Naive thymus-derived CD8-positive, alpha-beta T cell (primary cell): ENCODE results near the gene PARVG. TPM values are rescaled to one million over a fixed set of nuclear protein-coding genes. Genes with fewer than 3 reads are reported as not detected.
A peak's percentile ranks its signal among the peaks of the same experiment; 100 is the strongest.

Experiments used
- ATAC-seq, 2 donors: fragments of 150-1000 bp; cut with Tn5 transposase in 1 of 2; sonication (Bioruptor Pico), chemical (Tn5 transposase) in 1 of 2; 1 replicate in 1 of 2; 2 replicates in 1 of 2; pipeline ENCODE4 v1.10.0; 2021; ENCODE audit warnings: mild to moderate bottlenecking in 2 of 2, moderate library complexity in 2 of 2
- POLR2A ChIA-PET: fragments of 350-600 bp; sonication (Branson Sonifier 250); formaldehyde crosslinking; loops from one replicate; lab custom pipeline; 2021; ENCODE audit warnings: antibody characterized with exemption; lab: Charles Lee
- DNase-seq, 10 donors: peaks; one replicate each; pipeline versions ENCODE4 v3.0.0 to v3.0.0-alpha.2; 2020 to 2022
- H3K27ac Mint-ChIP-seq, 10 donors: one replicate each; pipeline ENCODE4 v1.8.0; 2020 to 2022; ENCODE audit warnings: mild to moderate bottlenecking in 10 of 10, mixed read lengths in 10 of 10, moderate library complexity in 4 of 10, inconsistent platforms in 1 of 10
- H3K27me3 Mint-ChIP-seq, 5 donors: one replicate each; pipeline ENCODE4 v1.8.0; 2021 to 2022; ENCODE audit warnings: mixed read lengths in 5 of 5
- H3K36me3 Mint-ChIP-seq, 3 donors: one replicate each; pipeline ENCODE4 v1.8.0; 2020 to 2022; ENCODE audit warnings: mixed read lengths in 3 of 3, mild to moderate bottlenecking in 2 of 3, inconsistent platforms in 1 of 3
- H3K4me1 Mint-ChIP-seq, 4 donors: one replicate each; pipeline ENCODE4 v1.8.0; 2021 to 2022; ENCODE audit warnings: mixed read lengths in 4 of 4
- H3K4me3 Mint-ChIP-seq, 10 donors: one replicate each; pipeline ENCODE4 v1.8.0; 2020 to 2022; ENCODE audit warnings: mild to moderate bottlenecking in 10 of 10, mixed read lengths in 10 of 10, moderate library complexity in 6 of 10, inconsistent platforms in 1 of 10
- H3K9me3 Mint-ChIP-seq, 9 donors: one replicate each; pipeline ENCODE4 v1.8.0; 2020 to 2022; ENCODE audit warnings: mixed read lengths in 9 of 9, mild to moderate bottlenecking in 3 of 9, inconsistent platforms in 1 of 9, moderate library complexity in 1 of 9
- polyA plus RNA-seq, 3 donors: library from polyadenylated mRNA; unstranded; fragments of 300-500 nt; fragmentation: Illumina TruSeq; gene quantifications; one replicate each; pipeline ENCODE4 v1.2.3, GENCODE V29; 2021
- total RNA-seq, 8 experiments: library from RNA in 2 of 8; stranded (reverse) in 2 of 8; gene quantifications; one replicate each; pipeline ENCODE4 v1.2.3 and lab custom pipeline; 2021 to 2026

Gene PARVG
- total and polyA plus RNA-seq, 5 experiments from 2014 or later = 60.6 to 229 (median 77.8) TPM

DNA sequence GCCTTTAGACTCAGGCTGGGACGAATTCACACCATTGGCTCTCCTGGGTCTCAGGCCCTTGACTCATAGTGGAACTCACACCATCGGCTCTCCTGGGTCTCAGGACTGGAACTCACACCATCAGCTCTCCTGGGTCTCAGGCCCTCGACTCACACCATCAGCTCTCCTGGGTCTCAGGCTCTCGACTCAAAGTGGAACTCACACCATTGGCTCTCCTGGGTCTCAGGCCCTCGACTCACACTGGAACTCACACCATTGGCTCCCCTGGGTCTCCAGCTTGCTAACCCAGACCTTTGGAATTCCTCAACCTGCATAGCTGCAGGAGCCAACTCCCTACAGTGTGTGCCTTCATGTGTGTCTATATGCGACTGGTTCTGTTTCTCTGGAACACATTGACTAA, 75.4 kb downstream of the PARVG start:
- Mint-ChIP-seq H3K27ac (no peak overlapping the region), H3K4me3 (no peak overlapping the region), H3K27me3 (peaks cover 0 to 15% (median 8%) of the 10 kb centered on the region in 5 donors), H3K4me1 (peaks cover 6 to 12% (median 7%) of the 10 kb centered on the region in 4 donors), H3K36me3 (peaks cover 0 to 10% (median 0%) of the 10 kb centered on the region in 3 donors), H3K9me3 (peaks cover 0 to 8% (median 0%) of the 10 kb centered on the region in 9 donors)
- ATAC-seq (no peak), DNase-seq (peak in 1 of 10 donors; percentile 2)
- POLR2A ChIA-PET = no interaction called here

DNA sequence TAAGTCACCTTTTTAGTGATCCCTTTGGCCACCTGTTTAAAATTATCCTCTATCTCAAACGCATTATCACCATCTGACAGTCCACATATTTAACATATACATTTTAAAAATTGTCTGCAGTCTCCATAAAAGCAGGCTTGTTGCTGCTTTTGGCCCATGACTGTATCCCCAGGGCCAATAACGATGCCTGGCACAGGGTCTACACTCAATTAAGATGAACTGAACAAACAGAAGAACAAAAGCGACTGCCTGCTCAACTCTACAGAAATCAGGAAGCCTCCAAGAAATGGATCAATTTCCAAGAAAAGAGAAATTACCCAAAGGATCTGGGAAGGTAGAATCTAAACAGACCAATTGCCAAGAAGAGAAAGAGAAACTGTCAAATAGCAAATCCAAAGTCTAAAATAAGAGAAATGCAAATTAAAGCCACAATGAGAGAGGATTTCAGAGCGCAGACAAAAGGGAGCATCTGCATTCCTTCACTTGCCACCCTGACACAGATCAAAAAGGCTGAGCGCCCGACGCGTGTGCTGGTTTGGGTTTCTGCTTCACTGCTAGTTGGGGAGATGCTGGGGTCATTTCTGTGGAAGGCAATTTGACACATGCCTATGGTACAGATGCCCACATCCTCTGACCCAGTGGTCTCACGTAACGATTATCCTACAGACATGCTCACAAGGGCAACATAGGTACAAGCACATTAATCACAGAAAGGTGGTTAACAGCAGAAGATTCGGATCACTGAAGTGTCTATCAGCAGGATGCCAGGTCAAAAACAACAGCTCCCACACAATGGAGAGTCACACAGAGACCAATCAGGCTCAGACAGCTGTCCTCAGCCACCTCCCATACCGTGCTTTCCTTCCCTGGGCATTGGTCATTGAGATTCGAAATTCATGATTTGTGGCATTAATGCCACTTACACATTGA, 76.1 kb downstream of the PARVG start:
- Mint-ChIP-seq H3K4me3 (no peak overlapping the region), H3K9me3 (peaks cover 0 to 7% (median 0%) of the 10 kb centered on the region in 9 donors), H3K4me1 (peaks cover 6 to 12% (median 8%) of the 10 kb centered on the region in 4 donors), H3K36me3 (peaks cover 0 to 5% (median 0%) of the 10 kb centered on the region in 3 donors), H3K27me3 (peaks cover 0 to 15% (median 8%) of the 10 kb centered on the region in 5 donors), H3K27ac (no peak overlapping the region)
- ATAC-seq (no peak), DNase-seq (peak in 1 of 10 donors; percentile 2)
- POLR2A ChIA-PET = no interaction called here

Other genes with a start within 250 kb of the PARVG start
- gene SAMM50, start 225.5 kb upstream of the PARVG start, total RNA-seq = 10 to 100 TPM; 37.7 to 38.1 TPM
- 10 to 100 TPM; 70.2 to 71.6 (median 70.5) TPM for gene SAMM50, start 225.5 kb upstream of the PARVG start, polyA plus RNA-seq
- gene PARVB, start 156.6 kb upstream of the PARVG start, total RNA-seq = 1 to 10 TPM; 6.9 to 7.0 TPM
- gene PARVB, start 156.6 kb upstream of the PARVG start, polyA plus RNA-seq = under 1 TPM in 1 of 3 donors, not detected in 2; 0.91 TPM
- gene SHISAL1, start 132.0 kb downstream of the PARVG start, total RNA-seq = not detected
- not detected for gene SHISAL1, start 132.0 kb downstream of the PARVG start, polyA plus RNA-seq